Heart left ventricle (tissue), 13 donors: ENCODE measurements around the gene AAK1.

Experiments
- POLR2A ChIP-seq, 2 donors: fragments of 450-650 bp; IDR thresholded peaks; one replicate each; pipeline ENCODE4 v1.6.1; 2017; ENCODE audit warnings: antibody characterized with exemption in 2 of 2, mild to moderate bottlenecking in 2 of 2, moderate library complexity in 2 of 2
- TF ChIP-seq, protein P1 (sequence below), 12 donors: fragments of 200-600 bp; sonication (generic) in 4 of 12; IDR thresholded peaks; one replicate each; pipeline versions ENCODE4 v1.5.0 to v1.8.0; 2018 to 2022; ENCODE audit warnings: antibody characterized with exemption in 12 of 12, mild to moderate bottlenecking in 5 of 12
- donor health status: ischemic (EF 13 %, LVEDD 7.1; RV severe dilation, severe dysfunction).
- donor health status: DM: no; HTN: yes; CAD: no.
- donor health status: DM: no; HTN: no; CAD: no.
- donor health status: ischemic (EF 25% LVEDD 6.9; RV normal size, moderate dysfunction).
- donor health status: ischemic (EF 25% LVEDD 5.7; RV mildly dilated, moderate dysfunction).
- donor health status: ischemic (EF 35%, LVEDD 5.7; RV mildly dilated, moderate dysfunction).
- donor health status: nonischemic (EF 11% LVEDD 7.7; RV severe dilation, severe dysfunction).
- donor health status: DM: yes; HTN: yes; CAD: no.
- donor health status: PGD.
- donor health status: ischemic (EF 29% LVEDD 5.4; RV normal size, mild dysfunction).
- donor health status: nonischemic (EF 23%, LVEDD 6.1; RV moderate dilation, normal function).

GRCh38 chr2:69524799-69525198 lies 118.7 kb downstream of the AAK1 start:
- TF ChIP-seq, protein P1, sequence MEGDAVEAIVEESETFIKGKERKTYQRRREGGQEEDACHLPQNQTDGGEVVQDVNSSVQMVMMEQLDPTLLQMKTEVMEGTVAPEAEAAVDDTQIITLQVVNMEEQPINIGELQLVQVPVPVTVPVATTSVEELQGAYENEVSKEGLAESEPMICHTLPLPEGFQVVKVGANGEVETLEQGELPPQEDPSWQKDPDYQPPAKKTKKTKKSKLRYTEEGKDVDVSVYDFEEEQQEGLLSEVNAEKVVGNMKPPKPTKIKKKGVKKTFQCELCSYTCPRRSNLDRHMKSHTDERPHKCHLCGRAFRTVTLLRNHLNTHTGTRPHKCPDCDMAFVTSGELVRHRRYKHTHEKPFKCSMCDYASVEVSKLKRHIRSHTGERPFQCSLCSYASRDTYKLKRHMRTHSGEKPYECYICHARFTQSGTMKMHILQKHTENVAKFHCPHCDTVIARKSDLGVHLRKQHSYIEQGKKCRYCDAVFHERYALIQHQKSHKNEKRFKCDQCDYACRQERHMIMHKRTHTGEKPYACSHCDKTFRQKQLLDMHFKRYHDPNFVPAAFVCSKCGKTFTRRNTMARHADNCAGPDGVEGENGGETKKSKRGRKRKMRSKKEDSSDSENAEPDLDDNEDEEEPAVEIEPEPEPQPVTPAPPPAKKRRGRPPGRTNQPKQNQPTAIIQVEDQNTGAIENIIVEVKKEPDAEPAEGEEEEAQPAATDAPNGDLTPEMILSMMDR (IDR thresholded peaks at IDR 0.05) = no peak
- no peak for TF ChIP-seq POLR2A (IDR thresholded peaks at IDR 0.05)
